ENCODE measurements around the gene FGF22. TPM values are rescaled to one million over a fixed set of nuclear protein-coding genes. Genes with fewer than 3 reads are reported as not detected.

The FGF22 gene
- total and polyA plus RNA-seq, 2 of the 13 experiments (the other 11 are each of a cell fraction or from before 2014, with no cell fraction given), result 0.24 TPM; not detected in 1

DNA sequence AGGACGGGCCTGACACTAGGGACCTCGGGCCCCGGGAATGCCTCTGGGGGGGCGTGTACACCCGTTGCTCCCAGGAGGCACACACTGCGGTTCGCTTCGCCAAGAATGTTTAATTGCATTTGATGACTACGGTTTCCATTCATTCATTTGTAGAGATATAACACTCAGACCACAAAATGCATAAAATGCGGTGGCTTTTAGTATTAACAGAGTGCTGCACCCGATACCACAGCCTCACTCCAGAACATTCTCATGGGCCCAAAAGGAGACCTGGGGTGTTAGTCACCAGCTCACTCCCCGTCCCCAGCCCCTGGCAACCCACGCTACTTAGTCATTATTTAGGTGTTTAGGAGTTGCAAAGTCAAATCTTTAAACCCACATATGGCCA is 28.2 kb upstream of the FGF22 start (continued):
- TF ChIP-seq, protein P1, sequence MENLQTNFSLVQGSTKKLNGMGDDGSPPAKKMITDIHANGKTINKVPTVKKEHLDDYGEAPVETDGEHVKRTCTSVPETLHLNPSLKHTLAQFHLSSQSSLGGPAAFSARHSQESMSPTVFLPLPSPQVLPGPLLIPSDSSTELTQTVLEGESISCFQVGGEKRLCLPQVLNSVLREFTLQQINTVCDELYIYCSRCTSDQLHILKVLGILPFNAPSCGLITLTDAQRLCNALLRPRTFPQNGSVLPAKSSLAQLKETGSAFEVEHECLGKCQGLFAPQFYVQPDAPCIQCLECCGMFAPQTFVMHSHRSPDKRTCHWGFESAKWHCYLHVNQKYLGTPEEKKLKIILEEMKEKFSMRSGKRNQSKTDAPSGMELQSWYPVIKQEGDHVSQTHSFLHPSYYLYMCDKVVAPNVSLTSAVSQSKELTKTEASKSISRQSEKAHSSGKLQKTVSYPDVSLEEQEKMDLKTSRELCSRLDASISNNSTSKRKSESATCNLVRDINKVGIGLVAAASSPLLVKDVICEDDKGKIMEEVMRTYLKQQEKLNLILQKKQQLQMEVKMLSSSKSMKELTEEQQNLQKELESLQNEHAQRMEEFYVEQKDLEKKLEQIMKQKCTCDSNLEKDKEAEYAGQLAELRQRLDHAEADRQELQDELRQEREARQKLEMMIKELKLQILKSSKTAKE (CRISPR knock-in tag; IDR thresholded peaks at IDR 0.05; ENCODE audit: borderline replicate concordance), result no peak
- no peak for TF ChIP-seq RBM22 (optimal IDR thresholded peaks at IDR 0.05; ENCODE audit: low read length)
- TF ChIP-seq CREB1 (IDR thresholded peaks at IDR 0.05), result no peak
- TF ChIP-seq CREB1 (CRISPR knock-in tag; IDR thresholded peaks at IDR 0.05), result no peak
- no peak for TF ChIP-seq FOXO1 (CRISPR knock-in tag; IDR thresholded peaks at IDR 0.05)
- TF ChIP-seq NBN (conservative IDR thresholded peaks at IDR 0.05), result no peak
- TF ChIP-seq, protein P2, sequence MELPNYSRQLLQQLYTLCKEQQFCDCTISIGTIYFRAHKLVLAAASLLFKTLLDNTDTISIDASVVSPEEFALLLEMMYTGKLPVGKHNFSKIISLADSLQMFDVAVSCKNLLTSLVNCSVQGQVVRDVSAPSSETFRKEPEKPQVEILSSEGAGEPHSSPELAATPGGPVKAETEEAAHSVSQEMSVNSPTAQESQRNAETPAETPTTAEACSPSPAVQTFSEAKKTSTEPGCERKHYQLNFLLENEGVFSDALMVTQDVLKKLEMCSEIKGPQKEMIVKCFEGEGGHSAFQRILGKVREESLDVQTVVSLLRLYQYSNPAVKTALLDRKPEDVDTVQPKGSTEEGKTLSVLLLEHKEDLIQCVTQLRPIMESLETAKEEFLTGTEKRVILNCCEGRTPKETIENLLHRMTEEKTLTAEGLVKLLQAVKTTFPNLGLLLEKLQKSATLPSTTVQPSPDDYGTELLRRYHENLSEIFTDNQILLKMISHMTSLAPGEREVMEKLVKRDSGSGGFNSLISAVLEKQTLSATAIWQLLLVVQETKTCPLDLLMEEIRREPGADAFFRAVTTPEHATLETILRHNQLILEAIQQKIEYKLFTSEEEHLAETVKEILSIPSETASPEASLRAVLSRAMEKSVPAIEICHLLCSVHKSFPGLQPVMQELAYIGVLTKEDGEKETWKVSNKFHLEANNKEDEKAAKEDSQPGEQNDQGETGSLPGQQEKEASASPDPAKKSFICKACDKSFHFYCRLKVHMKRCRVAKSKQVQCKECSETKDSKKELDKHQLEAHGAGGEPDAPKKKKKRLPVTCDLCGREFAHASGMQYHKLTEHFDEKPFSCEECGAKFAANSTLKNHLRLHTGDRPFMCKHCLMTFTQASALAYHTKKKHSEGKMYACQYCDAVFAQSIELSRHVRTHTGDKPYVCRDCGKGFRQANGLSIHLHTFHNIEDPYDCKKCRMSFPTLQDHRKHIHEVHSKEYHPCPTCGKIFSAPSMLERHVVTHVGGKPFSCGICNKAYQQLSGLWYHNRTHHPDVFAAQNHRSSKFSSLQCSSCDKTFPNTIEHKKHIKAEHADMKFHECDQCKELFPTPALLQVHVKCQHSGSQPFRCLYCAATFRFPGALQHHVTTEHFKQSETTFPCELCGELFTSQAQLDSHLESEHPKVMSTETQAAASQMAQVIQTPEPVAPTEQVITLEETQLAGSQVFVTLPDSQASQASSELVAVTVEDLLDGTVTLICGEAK (IDR thresholded peaks at IDR 0.05), result no peak
- TF ChIP-seq, protein P2 (CRISPR knock-in tag; IDR thresholded peaks at IDR 0.05), result no peak
